ENCODE results near the gene ABITRAM. TPM values are rescaled to one million over a fixed set of nuclear protein-coding genes. Genes with fewer than 3 reads are reported as not detected.

ABITRAM gene
- total RNA-seq, 1 donor from 2014 or later, result 23.5 TPM

Other genes with a start within 250 kb of the ABITRAM start
- gene ACTL7B, start 78.4 kb upstream of the ABITRAM start, total RNA-seq, result 0.16 TPM
- not detected for gene ACTL7A, start 72.1 kb upstream of the ABITRAM start, total RNA-seq
- 24.2 TPM for gene ELP1, start 276 bp upstream of the ABITRAM start, total RNA-seq
- gene CTNNAL1, start 79.1 kb downstream of the ABITRAM start, total RNA-seq, result 19.9 TPM
- gene TMEM245, start 185.5 kb downstream of the ABITRAM start, total RNA-seq, result 67.7 TPM
- 11.0 TPM for gene FRRS1L, start 232.8 kb downstream of the ABITRAM start, total RNA-seq